ENCODE data around the gene CEP192. TPM values are rescaled to one million over a fixed set of nuclear protein-coding genes. Genes with fewer than 3 reads are reported as not detected.

CEP192 gene
- total RNA-seq, 1 donor from 2014 or later = 14.4 TPM

DNA sequence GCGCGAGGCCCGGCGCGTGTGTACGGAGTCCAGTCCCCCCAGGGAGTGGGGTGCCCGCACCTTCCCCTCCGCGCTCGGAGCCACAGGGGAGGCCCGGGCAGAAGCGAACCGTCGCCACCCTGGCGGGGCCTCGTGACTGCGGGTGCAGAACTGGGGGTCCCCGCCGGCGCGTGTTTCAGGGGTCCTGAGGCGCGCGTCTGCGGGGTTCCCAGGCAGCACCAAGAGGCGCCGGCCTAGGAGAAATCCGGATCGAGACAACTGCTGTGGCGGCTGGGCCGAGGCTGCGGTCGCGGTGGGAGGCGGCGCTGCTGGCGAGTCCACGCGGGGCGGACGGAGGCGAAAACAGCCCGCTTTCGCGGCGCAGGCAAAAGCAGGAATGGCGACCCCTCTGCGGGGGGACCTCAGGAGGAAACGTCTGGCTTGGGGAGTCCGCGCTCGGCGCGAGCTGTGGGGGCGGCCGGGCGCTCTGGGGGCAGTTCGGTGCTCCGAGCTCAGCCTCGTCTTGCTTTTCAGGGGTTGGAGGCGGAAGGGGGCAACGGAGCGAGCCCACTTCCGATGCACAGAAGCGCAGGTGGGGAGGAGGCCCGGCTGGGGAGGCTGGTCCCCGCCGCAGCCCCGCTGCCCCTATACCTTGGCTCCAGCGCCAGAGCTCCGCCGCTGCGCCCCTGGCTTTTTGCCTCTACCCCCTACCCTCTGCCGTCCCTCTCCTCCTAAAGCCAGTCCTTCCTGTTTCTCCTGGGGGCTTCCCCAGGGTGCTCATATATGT is 145.9 kb downstream of the CEP192 start:
- Histone ChIP-seq H3K36me3 (ENCODE audit: control insufficient read depth, insufficient read depth, low read length) (no peaks in the 10 kb centered on the region), H3K4me3 (ENCODE audit: low read depth, low read length) (peak overlapping the region; percentile 29), H3K27me3 (ENCODE audit: control insufficient read depth, insufficient read depth, low read length) (peaks cover 15% of the 10 kb centered on the region)
- TF ChIP-seq, protein P1, sequence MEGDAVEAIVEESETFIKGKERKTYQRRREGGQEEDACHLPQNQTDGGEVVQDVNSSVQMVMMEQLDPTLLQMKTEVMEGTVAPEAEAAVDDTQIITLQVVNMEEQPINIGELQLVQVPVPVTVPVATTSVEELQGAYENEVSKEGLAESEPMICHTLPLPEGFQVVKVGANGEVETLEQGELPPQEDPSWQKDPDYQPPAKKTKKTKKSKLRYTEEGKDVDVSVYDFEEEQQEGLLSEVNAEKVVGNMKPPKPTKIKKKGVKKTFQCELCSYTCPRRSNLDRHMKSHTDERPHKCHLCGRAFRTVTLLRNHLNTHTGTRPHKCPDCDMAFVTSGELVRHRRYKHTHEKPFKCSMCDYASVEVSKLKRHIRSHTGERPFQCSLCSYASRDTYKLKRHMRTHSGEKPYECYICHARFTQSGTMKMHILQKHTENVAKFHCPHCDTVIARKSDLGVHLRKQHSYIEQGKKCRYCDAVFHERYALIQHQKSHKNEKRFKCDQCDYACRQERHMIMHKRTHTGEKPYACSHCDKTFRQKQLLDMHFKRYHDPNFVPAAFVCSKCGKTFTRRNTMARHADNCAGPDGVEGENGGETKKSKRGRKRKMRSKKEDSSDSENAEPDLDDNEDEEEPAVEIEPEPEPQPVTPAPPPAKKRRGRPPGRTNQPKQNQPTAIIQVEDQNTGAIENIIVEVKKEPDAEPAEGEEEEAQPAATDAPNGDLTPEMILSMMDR (IDR thresholded peaks at IDR 0.05; ENCODE audit: insufficient read depth, low read length, poor library complexity, severe bottlenecking) = no peak
- DNase-seq (ENCODE audit: low read depth) = no peak

DNA sequence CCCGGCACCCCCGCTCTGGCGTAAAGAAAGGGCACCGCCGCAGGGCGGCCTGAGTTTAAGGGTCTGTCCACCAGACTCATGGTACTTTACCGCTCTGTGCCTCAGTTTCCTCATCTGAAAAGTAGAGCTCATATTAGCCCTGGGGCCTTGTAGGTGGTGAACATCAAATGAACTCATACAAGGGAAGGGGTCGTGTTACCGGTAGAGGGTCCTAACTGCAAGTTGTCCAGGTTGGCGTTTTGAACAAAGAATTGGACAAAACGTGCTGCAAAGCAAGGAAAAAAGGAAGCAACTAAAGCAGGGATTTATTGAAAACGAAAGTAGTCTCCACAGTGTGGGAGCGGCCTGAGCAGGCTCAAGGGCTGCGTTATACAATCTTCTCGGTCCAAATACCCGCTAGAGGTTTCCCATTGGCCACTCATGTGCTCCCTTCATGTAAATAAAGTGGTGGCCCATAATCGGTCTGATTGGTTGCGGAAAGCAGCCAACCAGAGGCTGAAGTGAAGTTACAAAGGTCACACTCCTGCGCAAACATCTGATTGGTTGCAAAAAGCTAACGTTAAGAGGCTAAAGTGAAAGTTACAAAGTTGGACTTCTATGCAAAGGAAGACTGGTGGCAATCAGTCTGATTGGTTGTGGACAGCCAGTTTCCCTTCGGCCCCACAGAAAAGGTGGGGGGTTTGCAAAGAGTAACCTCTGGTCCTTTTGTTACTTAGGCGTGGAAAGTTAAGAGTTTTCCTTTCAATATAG is 146.7 kb downstream of the CEP192 start:
- H3K27me3 ChIP-seq (ENCODE audit: control insufficient read depth, insufficient read depth, low read length) = peaks cover 15% of the 10 kb centered on the region
- TF ChIP-seq, protein P1 (IDR thresholded peaks at IDR 0.05; ENCODE audit: insufficient read depth, low read length, poor library complexity, severe bottlenecking) = no peak
- DNase-seq (ENCODE audit: low read depth) = no peak
- H3K36me3 ChIP-seq (ENCODE audit: control insufficient read depth, insufficient read depth, low read length) = no peaks in the 10 kb centered on the region
- no peak overlapping the region for H3K4me3 ChIP-seq (ENCODE audit: low read depth, low read length)

DNA sequence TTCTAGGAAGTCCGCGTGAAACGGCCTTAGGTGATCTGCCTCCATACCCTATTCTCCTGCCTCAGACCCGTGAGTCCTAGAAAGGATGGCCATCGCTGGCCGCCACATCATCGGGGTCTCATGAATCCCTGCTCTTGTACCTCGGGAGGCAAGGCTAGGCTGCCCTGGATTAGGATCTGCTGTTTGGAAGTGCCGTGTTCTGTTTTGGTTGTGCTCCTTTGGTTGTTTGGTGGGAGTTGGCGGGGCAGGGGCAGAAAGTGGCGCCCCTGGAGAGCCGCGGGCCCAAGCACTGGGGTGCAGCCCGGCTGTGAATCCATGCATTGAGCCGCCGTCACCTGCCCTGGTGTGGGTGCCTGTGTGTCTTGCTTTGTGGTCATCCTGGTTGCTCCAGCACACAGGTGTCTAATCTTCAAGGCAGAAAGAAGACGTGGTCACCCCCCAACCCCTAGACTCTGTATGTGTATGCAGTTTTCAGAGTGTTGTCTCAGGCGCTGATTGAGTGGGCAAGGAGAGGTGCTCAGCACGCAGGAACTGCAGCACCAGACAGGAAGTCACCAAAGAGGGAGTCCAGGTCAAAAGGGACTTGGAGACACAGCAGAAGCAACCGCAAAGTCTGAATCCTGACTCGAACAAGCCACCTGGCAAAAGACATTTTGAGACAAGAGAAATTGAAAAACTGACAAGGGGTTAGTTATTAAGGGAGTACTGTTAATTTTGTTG is 147.4 kb downstream of the CEP192 start:
- Histone ChIP-seq H3K4me3 (ENCODE audit: low read depth, low read length) (no peak overlapping the region), H3K36me3 (ENCODE audit: control insufficient read depth, insufficient read depth, low read length) (no peaks in the 10 kb centered on the region), H3K27me3 (ENCODE audit: control insufficient read depth, insufficient read depth, low read length) (peaks cover 15% of the 10 kb centered on the region)
- no peak for DNase-seq (ENCODE audit: low read depth)
- TF ChIP-seq, protein P1 (IDR thresholded peaks at IDR 0.05; ENCODE audit: insufficient read depth, low read length, poor library complexity, severe bottlenecking) = no peak

DNA sequence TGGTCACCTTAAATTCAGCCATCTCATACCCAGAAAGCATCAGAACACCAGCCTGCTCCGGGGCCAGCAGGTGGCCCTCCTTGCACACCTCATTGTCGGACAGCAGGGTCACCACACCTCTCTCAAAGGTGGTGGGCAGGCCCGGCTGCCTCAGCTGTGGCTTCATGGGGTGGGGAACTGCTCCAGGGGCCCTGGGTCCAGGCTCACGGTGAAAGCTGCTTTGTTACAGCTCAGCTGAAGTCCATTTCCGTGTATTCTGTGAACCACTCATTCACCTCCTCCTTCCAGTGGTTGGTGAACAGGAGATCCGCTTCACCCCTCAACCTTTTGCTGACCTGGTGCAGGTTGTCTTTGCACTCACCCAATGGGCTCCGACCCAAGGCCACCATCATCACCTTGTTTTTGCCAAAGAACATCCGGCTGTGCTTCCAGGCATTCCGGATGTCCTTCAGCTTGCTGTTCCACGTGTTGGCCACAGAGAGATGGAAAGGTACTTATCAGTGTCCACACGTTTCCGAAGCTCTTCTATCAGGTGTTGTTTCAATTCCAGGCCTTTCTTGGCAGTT is 148.8 kb downstream of the CEP192 start:
- Histone ChIP-seq H3K36me3 (ENCODE audit: control insufficient read depth, insufficient read depth, low read length) (no peaks in the 10 kb centered on the region), H3K4me3 (ENCODE audit: low read depth, low read length) (no peak overlapping the region), H3K27me3 (ENCODE audit: control insufficient read depth, insufficient read depth, low read length) (peaks cover 15% of the 10 kb centered on the region)
- TF ChIP-seq, protein P1 (IDR thresholded peaks at IDR 0.05; ENCODE audit: insufficient read depth, low read length, poor library complexity, severe bottlenecking) = no peak
- DNase-seq (ENCODE audit: low read depth) = no peak

DNA sequence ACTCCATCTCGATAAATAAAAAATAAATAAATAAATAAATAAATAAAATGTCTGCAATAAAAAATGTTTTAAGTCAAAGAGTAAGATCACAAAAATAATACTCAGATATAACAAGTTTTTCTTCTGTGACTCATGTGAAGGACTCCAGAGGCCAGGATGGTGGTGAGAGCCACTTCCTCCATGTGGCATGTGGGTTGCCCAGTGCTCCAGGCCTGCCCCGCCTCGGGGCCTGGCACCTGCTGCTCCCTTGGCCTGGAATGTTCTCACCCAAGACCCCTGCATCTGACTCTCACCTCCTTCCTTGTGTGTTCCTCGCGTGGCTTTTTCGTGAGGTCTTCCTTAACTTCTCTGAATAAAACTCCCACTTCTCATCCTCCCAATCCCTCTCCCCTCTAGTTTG is 150.0 kb downstream of the CEP192 start:
- Histone ChIP-seq H3K36me3 (ENCODE audit: control insufficient read depth, insufficient read depth, low read length) (no peaks in the 10 kb centered on the region), H3K27me3 (ENCODE audit: control insufficient read depth, insufficient read depth, low read length) (peaks cover 12% of the 10 kb centered on the region)
- TF ChIP-seq, protein P1 (IDR thresholded peaks at IDR 0.05; ENCODE audit: insufficient read depth, low read length, poor library complexity, severe bottlenecking) = no peak

More for the DNA sequence above, 150.0 kb downstream of the CEP192 start:
- H3K4me3 ChIP-seq (ENCODE audit: low read depth, low read length) = no peak overlapping the region
- no peak for DNase-seq (ENCODE audit: low read depth)
